ENCODE data around the gene FMR1.

FMR1 gene

GRCh38 chrX:147901461-147902126 is 10.1 kb upstream of the FMR1 start:
- no peak overlapping the region for H3K4me3 ChIP-seq (ENCODE audit: low read length)
- no peak for TF ChIP-seq CTCF (conservative IDR thresholded peaks at IDR 0.05; ENCODE audit: low read depth, low read length)

GRCh38 chrX:147902270-147902669 is 9.4 kb upstream of the FMR1 start:
- DNase-seq (ENCODE audit: low read depth): no peak
- H3K4me3 ChIP-seq (ENCODE audit: low read length): no peak overlapping the region
- TF ChIP-seq CTCF (conservative IDR thresholded peaks at IDR 0.05; ENCODE audit: low read depth, low read length): no peak

More at GRCh38 chrX:147901461-147902126, 10.1 kb upstream of the FMR1 start:
- no peak for DNase-seq (ENCODE audit: low read depth)

GRCh38 chrX:147908106-147908505 is 3.6 kb upstream of the FMR1 start:
- no peak for TF ChIP-seq CTCF (conservative IDR thresholded peaks at IDR 0.05; ENCODE audit: low read depth, low read length)
- no peak overlapping the region for H3K4me3 ChIP-seq (ENCODE audit: low read length)
- DNase-seq (ENCODE audit: low read depth): no peak

GRCh38 chrX:147910607-147911006 is 1.1 kb upstream of the FMR1 start:
- no peak for TF ChIP-seq CTCF (conservative IDR thresholded peaks at IDR 0.05; ENCODE audit: low read depth, low read length)
- no peak for DNase-seq (ENCODE audit: low read depth)
- no peak overlapping the region for H3K4me3 ChIP-seq (ENCODE audit: low read length)

GRCh38 chrX:147912093-147912801 is 528 bp downstream of the FMR1 start:
- DNase-seq (ENCODE audit: low read depth): no peak
- peak overlapping the region; percentile 74 for H3K4me3 ChIP-seq (ENCODE audit: low read length)
- TF ChIP-seq CTCF (conservative IDR thresholded peaks at IDR 0.05; ENCODE audit: low read depth, low read length): no peak

GRCh38 chrX:147913570-147913969 is 1.9 kb downstream of the FMR1 start:
- no peak for TF ChIP-seq CTCF (conservative IDR thresholded peaks at IDR 0.05; ENCODE audit: low read depth, low read length)
- peak overlapping the region; percentile 74 for H3K4me3 ChIP-seq (ENCODE audit: low read length)
- DNase-seq (ENCODE audit: low read depth): no peak

GRCh38 chrX:147914591-147914990 is 2.9 kb downstream of the FMR1 start:
- DNase-seq (ENCODE audit: low read depth): no peak
- H3K4me3 ChIP-seq (ENCODE audit: low read length): peak overlapping the region; percentile 74
- no peak for TF ChIP-seq CTCF (conservative IDR thresholded peaks at IDR 0.05; ENCODE audit: low read depth, low read length)

Measured in retinal pigment epithelial cell (primary cell).